ENCODE measurements around the gene MAPT. TPM values are rescaled to one million over a fixed set of nuclear protein-coding genes. Genes with fewer than 3 reads are reported as not detected.
A peak's percentile ranks its signal among the peaks of the same experiment; 100 is the strongest.

MAPT gene
- polyA plus RNA-seq, 3 donors: 0.04 TPM; not detected in 2

DNA sequence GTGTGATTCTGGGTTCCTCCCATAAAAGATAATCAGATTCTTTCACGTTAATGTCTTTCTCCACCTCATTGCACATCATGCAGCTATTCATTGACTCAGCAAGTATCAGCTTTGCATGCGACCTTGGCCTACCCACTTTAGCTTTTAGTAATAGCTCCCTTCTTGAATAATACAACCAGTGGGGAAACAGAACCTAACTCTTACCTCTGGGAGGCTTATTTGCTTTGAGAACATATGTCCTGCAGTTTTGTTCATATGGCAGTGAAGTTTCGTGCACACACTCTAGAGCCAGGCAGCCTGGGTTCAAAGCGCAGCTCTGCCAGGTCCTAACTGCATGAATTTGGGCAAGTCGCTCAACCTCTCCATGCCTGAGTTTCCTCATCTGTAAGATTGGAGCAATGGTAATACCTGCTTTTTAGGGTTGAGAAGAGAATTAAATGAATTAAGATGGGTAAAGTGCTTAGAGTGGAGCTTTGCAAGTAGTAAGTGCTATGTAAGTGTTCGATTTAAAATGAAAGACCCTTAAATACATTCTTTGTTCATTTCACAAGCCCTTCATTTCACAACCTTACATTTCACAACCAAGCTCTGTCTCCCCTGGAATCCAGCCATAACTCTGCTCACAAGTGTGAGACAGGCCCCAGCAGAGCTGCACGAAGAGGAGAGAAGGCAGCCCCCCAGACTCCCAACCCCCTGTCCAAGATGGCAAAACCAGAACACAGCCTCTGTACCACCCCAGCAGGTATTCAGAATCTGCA lies 29.3 kb downstream of the MAPT start:
- peaks cover 11% of the 10 kb centered on the region for H3K4me1 Mint-ChIP-seq
- H3K27ac Mint-ChIP-seq: peak overlapping the region in 1 of 7 donors; percentile 59
- peaks cover 5 to 10% (median 10%) of the 10 kb centered on the region in 3 donors for H3K27me3 Mint-ChIP-seq (ENCODE audit: low read depth in 3 of 3)

DNA sequence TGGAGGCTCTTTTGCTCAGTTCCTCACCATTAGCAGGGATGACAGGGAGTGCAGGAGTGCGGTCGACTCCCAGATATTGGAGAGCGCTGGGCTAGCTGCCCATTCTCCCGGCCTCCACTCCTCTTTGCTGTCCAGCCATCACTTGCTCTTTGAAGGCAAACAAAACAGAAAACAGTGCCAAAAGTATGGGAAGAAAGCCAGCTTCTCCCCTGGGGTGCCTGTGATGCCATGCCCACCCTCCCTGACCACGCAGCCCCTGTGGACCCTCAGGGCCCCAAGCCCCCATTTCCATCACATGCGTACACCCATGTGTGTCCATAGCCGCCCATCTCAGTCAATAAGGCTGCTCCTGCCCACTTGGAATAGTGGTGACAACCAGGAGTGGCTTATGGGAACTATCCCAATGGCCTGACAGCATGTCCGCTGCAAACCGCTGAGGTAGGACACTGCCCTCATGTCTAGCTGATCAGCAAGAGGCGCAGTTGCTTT lies 30.0 kb downstream of the MAPT start:
- 91% methylated on average over 9 of the region's 10 CpGs for WGBS (ENCODE audit: insufficient coverage)
- Mint-ChIP-seq H3K27me3 (ENCODE audit: low read depth in 3 of 3) (peaks cover 5 to 9% (median 6%) of the 10 kb centered on the region in 3 donors), H3K27ac (no peak overlapping the region), H3K4me3 (no peak overlapping the region), H3K9me3 (peaks cover 6 to 17% (median 12%) of the 10 kb centered on the region in 7 donors), H3K36me3 (no peaks in the 10 kb centered on the region), H3K4me1 (peaks cover 11% of the 10 kb centered on the region)
- Histone ChIP-seq H3K9ac (ENCODE audit: insufficient read depth, low read length, poor library complexity, severe bottlenecking) (no peak overlapping the region), H3K4me1 (ENCODE audit: control insufficient read depth in 1 of 2, insufficient read depth in 2 of 2, low read length in 2 of 2) (peaks cover 9 to 14% of the 10 kb centered on the region in 2 donors), H3K36me3 (replicated peaks in 1 of 2; ENCODE audit: control insufficient read depth in 1 of 2, insufficient read depth in 2 of 2, low read length in 2 of 2) (no peaks in the 10 kb centered on the region), H3K9me3 (replicated peaks in 1 of 2; ENCODE audit: control insufficient read depth in 1 of 2, insufficient read depth in 1 of 2, low read length in 2 of 2) (peaks cover 0 to 12% of the 10 kb centered on the region in 2 donors), H3K4me2 (replicated peaks; ENCODE audit: extremely low read depth, low read length, poor library complexity, severe bottlenecking) (no peak overlapping the region), H3K27me3 (ENCODE audit: control insufficient read depth in 2 of 2, insufficient read depth in 2 of 2, low read length in 2 of 2) (no peaks in the 10 kb centered on the region), H3K79me2 (ENCODE audit: insufficient read depth, low read length) (no peaks in the 10 kb centered on the region), H3K27ac (ENCODE audit: low read depth in 1 of 2, low read length in 2 of 2) (no peak overlapping the region), H2AFZ (ENCODE audit: insufficient read depth, low read depth, low read length, poor library complexity, severe bottlenecking) (no peak overlapping the region), H4K20me1 (ENCODE audit: insufficient read depth, low read length) (no peaks in the 10 kb centered on the region), H3K4me3 (replicated peaks in 1 of 3; ENCODE audit: low read depth in 2 of 3, low read length in 3 of 3) (no peak overlapping the region)
- DNase-seq: no peak
- intact Hi-C loops (cut with micrococcal nuclease): no loop called here
- TF ChIP-seq, protein P1, sequence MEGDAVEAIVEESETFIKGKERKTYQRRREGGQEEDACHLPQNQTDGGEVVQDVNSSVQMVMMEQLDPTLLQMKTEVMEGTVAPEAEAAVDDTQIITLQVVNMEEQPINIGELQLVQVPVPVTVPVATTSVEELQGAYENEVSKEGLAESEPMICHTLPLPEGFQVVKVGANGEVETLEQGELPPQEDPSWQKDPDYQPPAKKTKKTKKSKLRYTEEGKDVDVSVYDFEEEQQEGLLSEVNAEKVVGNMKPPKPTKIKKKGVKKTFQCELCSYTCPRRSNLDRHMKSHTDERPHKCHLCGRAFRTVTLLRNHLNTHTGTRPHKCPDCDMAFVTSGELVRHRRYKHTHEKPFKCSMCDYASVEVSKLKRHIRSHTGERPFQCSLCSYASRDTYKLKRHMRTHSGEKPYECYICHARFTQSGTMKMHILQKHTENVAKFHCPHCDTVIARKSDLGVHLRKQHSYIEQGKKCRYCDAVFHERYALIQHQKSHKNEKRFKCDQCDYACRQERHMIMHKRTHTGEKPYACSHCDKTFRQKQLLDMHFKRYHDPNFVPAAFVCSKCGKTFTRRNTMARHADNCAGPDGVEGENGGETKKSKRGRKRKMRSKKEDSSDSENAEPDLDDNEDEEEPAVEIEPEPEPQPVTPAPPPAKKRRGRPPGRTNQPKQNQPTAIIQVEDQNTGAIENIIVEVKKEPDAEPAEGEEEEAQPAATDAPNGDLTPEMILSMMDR (IDR thresholded peaks at IDR 0.05): no peak

More for the DNA sequence above, 29.3 kb downstream of the MAPT start:
- H3K4me2 ChIP-seq (replicated peaks; ENCODE audit: extremely low read depth, low read length, poor library complexity, severe bottlenecking): no peak overlapping the region
- H3K27ac ChIP-seq (ENCODE audit: low read depth in 1 of 2, low read length in 2 of 2): no peak overlapping the region
- no peak overlapping the region for H2AFZ ChIP-seq (ENCODE audit: insufficient read depth, low read depth, low read length, poor library complexity, severe bottlenecking)
- H3K4me1 ChIP-seq (ENCODE audit: control insufficient read depth in 1 of 2, insufficient read depth in 2 of 2, low read length in 2 of 2): peaks cover 9 to 14% of the 10 kb centered on the region in 2 donors
- H3K27me3 ChIP-seq (ENCODE audit: control insufficient read depth in 2 of 2, insufficient read depth in 2 of 2, low read length in 2 of 2): no peaks in the 10 kb centered on the region
- no peak overlapping the region for H3K9ac ChIP-seq (ENCODE audit: insufficient read depth, low read length, poor library complexity, severe bottlenecking)
- H3K36me3 ChIP-seq (replicated peaks in 1 of 2; ENCODE audit: control insufficient read depth in 1 of 2, insufficient read depth in 2 of 2, low read length in 2 of 2): no peaks in the 10 kb centered on the region
- Mint-ChIP-seq H3K9me3 (peaks cover 6 to 14% (median 10%) of the 10 kb centered on the region in 7 donors), H3K36me3 (no peaks in the 10 kb centered on the region), H3K4me3 (no peak overlapping the region)
- DNase-seq: no peak
- 41% methylated on average over 5 of the region's 7 CpGs for WGBS (ENCODE audit: insufficient coverage)
- H4K20me1 ChIP-seq (ENCODE audit: insufficient read depth, low read length): no peaks in the 10 kb centered on the region
- TF ChIP-seq, protein P1 (IDR thresholded peaks at IDR 0.05): no peak
- intact Hi-C loops (cut with micrococcal nuclease): no loop called here
- no peak overlapping the region for H3K4me3 ChIP-seq (replicated peaks in 1 of 3; ENCODE audit: low read depth in 2 of 3, low read length in 3 of 3)
- H3K79me2 ChIP-seq (ENCODE audit: insufficient read depth, low read length): no peaks in the 10 kb centered on the region
- peaks cover 0 to 12% of the 10 kb centered on the region in 2 donors for H3K9me3 ChIP-seq (replicated peaks in 1 of 2; ENCODE audit: control insufficient read depth in 1 of 2, insufficient read depth in 1 of 2, low read length in 2 of 2)
